SK-N-SH (cell line): ENCODE results near the gene PIGP. TPM values are rescaled to one million over a fixed set of nuclear protein-coding genes. Genes with fewer than 3 reads are reported as not detected.

Source experiments
- CTCF ChIA-PET: fragments of 300-600, 350-600 bp; formaldehyde crosslinking; extraction: SDS; loops from one replicate; lab custom pipeline; 2021; lab: Yijun Ruan, JAX
- POLR2A ChIA-PET: fragments of 350-600 bp; sonication (Branson Sonifier 250); formaldehyde crosslinking; extraction: SDS; loops from one replicate; lab custom pipeline; 2020; ENCODE audit warnings: antibody characterized with exemption, inconsistent platforms; lab: Yijun Ruan, JAX
- DNase-seq: peaks from one replicate; pipeline ENCODE4 v3.0.0; 2012
- H2AFZ ChIP-seq: fragments of 200-600 bp; sonication (generic); 2 replicates; pipeline ENCODE4 v1.8.1; 2016; ENCODE audit warnings: antibody characterized with exemption, mild to moderate bottlenecking, low read depth
- H3F3A ChIP-seq: fragments of 200-600 bp; sonication (generic); replicated peaks from 2 replicates; pipeline ENCODE3; 2016; ENCODE audit warnings: antibody characterized with exemption, mild to moderate bottlenecking; ENCODE audit not compliant: insufficient read depth
- H3K27ac ChIP-seq, 2 experiments: fragments of 200-500 bp in 1 of 2; fragments of 200-600 bp in 1 of 2; sonication (Bioruptor generic) in 1 of 2; sonication (generic), shearing (Covaris generic) in 1 of 2; 2 replicates each; pipeline versions ENCODE4 v1.5.1 to v1.6.1; 2014 to 2016; ENCODE audit warnings: low read depth in 2 of 2, inconsistent platforms in 1 of 2, low read length in 1 of 2, mild to moderate bottlenecking in 1 of 2, mixed read lengths in 1 of 2
- H3K27me3 ChIP-seq: fragments of 200-600 bp; sonication (generic), shearing (Covaris generic); 2 replicates; pipeline ENCODE4 v1.6.1; 2016; ENCODE audit warnings: mixed run types; ENCODE audit not compliant: insufficient read depth
- H3K36me3 ChIP-seq, 2 experiments: fragments of 200-500 bp in 1 of 2; fragments of 200-600 bp in 1 of 2; sonication (Bioruptor generic) in 1 of 2; sonication (generic) in 1 of 2; replicated peaks in 1 of 2; 2 replicates each; pipeline versions ENCODE3 to v1.5.1; 2014 to 2016; ENCODE audit warnings: low read length in 1 of 2, mild to moderate bottlenecking in 1 of 2; ENCODE audit not compliant: insufficient read depth in 2 of 2, control insufficient read depth in 1 of 2
- H3K4me1 ChIP-seq, 2 experiments: fragments of 200-500 bp in 1 of 2; fragments of 200-600 bp in 1 of 2; sonication (Bioruptor generic) in 1 of 2; sonication (generic), shearing (Covaris generic) in 1 of 2; 2 replicates each; pipeline versions ENCODE4 v1.5.1 to v1.6.1; 2014 to 2016; ENCODE audit warnings: low read depth in 1 of 2, low read length in 1 of 2, mixed run types in 1 of 2; ENCODE audit not compliant: insufficient read depth in 2 of 2, control insufficient read depth in 1 of 2
- H3K4me2 ChIP-seq: fragments of 200-600 bp; sonication (generic), shearing (Covaris generic); 2 replicates; pipeline ENCODE4 v1.6.1; 2017; ENCODE audit warnings: mixed run types
- H3K4me3 ChIP-seq, 2 experiments: fragments of 200-500 bp in 1 of 2; fragments of 200-600 bp in 1 of 2; sonication (Bioruptor generic) in 1 of 2; sonication (generic), shearing (Covaris generic) in 1 of 2; 2 replicates each; pipeline versions ENCODE4 v1.5.1 to v1.8.1; 2014 to 2016; ENCODE audit warnings: low read depth in 2 of 2, inconsistent platforms in 1 of 2, low read length in 1 of 2, mild to moderate bottlenecking in 1 of 2, mixed read lengths in 1 of 2, moderate library complexity in 1 of 2
- H3K79me2 ChIP-seq: fragments of 200-600 bp; sonication (generic); 2 replicates; pipeline ENCODE4 v1.8.1; 2017; ENCODE audit warnings: mild to moderate bottlenecking; ENCODE audit not compliant: insufficient read depth
- H3K9ac ChIP-seq: fragments of 200-600 bp; sonication (generic); 2 replicates; pipeline ENCODE4 v1.6.1; 2017; ENCODE audit warnings: mixed run types
- H3K9me2 ChIP-seq: fragments of 200-600 bp; sonication (generic); 2 replicates; pipeline ENCODE4 v1.6.1; 2017; ENCODE audit warnings: mixed run types
- H3K9me3 ChIP-seq: fragments of 200-600 bp; sonication (generic); 2 replicates; pipeline ENCODE4 v1.6.1; 2017; ENCODE audit warnings: mixed run types, mild to moderate bottlenecking, moderate library complexity
- H4K20me1 ChIP-seq: fragments of 200-600 bp; sonication (generic); 2 replicates; pipeline ENCODE4 v1.6.1; 2017; ENCODE audit warnings: mild to moderate bottlenecking, mixed run types; ENCODE audit not compliant: insufficient read depth
- FOXJ3 ChIP-seq: sonication (generic); formaldehyde crosslinking; IDR thresholded peaks from 2 replicates; pipeline ENCODE4 v1.5.1; 2020; ENCODE audit warnings: mild to moderate bottlenecking, missing genetic modification reagents
- GABPA ChIP-seq: IDR thresholded peaks from 2 replicates; pipeline ENCODE4 v1.4.0; 2012; ENCODE audit warnings: low read depth, mild to moderate bottlenecking
- JUND ChIP-seq: IDR thresholded peaks from 2 replicates; pipeline ENCODE4 v1.4.0; 2012
- MEF2A ChIP-seq: IDR thresholded peaks from 2 replicates; pipeline ENCODE4 v1.4.0; 2012; ENCODE audit warnings: low read depth, borderline replicate concordance
- MXI1 ChIP-seq: IDR thresholded peaks from 2 replicates; pipeline ENCODE4 v1.6.1; 2012; ENCODE audit warnings: mild to moderate bottlenecking, low read depth, low read length, improper control_type of control experiment
- POLR2AphosphoS5 ChIP-seq: IDR thresholded peaks from 2 replicates; pipeline ENCODE4 v1.6.1; 2012; ENCODE audit warnings: low read depth, low read length
- RCOR1 ChIP-seq: fragments of 150-350 bp; IDR thresholded peaks from 2 replicates; pipeline ENCODE4 v1.6.1; 2017; ENCODE audit warnings: antibody characterized with exemption, low read length
- RFX5 ChIP-seq: IDR thresholded peaks from 2 replicates; pipeline ENCODE4 v1.6.1; 2012; ENCODE audit warnings: mild to moderate bottlenecking, improper control_type of control experiment, low read length
- RXRA ChIP-seq: IDR thresholded peaks from 2 replicates; pipeline ENCODE4 v1.4.0; 2012; ENCODE audit warnings: low read depth, mild to moderate bottlenecking, borderline replicate concordance
- SIN3A ChIP-seq: IDR thresholded peaks from 2 replicates; pipeline ENCODE4 v1.6.1; 2012; ENCODE audit warnings: low read depth, mild to moderate bottlenecking, low read length, moderate library complexity, borderline replicate concordance
- SMC3 ChIP-seq: IDR thresholded peaks from 2 replicates; pipeline ENCODE4 v1.6.1; 2012; ENCODE audit warnings: low read depth, low read length, improper control_type of control experiment
- TCF12 ChIP-seq: IDR thresholded peaks from 2 replicates; pipeline ENCODE4 v1.4.0; 2012
- TEAD4 ChIP-seq: IDR thresholded peaks from 2 replicates; pipeline ENCODE4 v1.4.0; 2012; ENCODE audit warnings: mild to moderate bottlenecking, borderline replicate concordance; ENCODE audit not compliant: insufficient read depth
- WGBS: methylation state at CpG from one replicate; pipeline ENCODE4 v1.1.6; 2017; ENCODE audit warnings: low lambda C conversion rate; 5-methylcytosine and 5-hydroxymethylcytosine counted together
- polyA plus RNA-seq, 3 experiments: library from polyadenylated mRNA; depleted of rRNA; stranded (reverse); fragments of >200 nt; gene quantifications; 2 replicates each; pipeline ENCODE4 v1.2.3, GENCODE V29; 2012
- TF ChIP-seq, protein P1 (sequence below): IDR thresholded peaks from 2 replicates; pipeline ENCODE4 v1.4.0; 2012; ENCODE audit warnings: low read depth, borderline replicate concordance
- TF ChIP-seq, protein P2 (sequence below): IDR thresholded peaks from 2 replicates; pipeline ENCODE4 v1.4.0; 2012; ENCODE audit warnings: low read depth
- TF ChIP-seq, protein P3 (sequence below): IDR thresholded peaks from 2 replicates; pipeline ENCODE4 v1.4.0; 2012; ENCODE audit warnings: low read depth, borderline replicate concordance
- TF ChIP-seq, protein P4 (sequence below): IDR thresholded peaks from 2 replicates; pipeline ENCODE4 v1.6.1; 2012; ENCODE audit warnings: mild to moderate bottlenecking, low read depth, low read length, moderate library complexity

PIGP gene
- polyA plus RNA-seq, 1 of the 3 experiments (the other 2 are of a cell fraction), result 28.3 TPM

DNA sequence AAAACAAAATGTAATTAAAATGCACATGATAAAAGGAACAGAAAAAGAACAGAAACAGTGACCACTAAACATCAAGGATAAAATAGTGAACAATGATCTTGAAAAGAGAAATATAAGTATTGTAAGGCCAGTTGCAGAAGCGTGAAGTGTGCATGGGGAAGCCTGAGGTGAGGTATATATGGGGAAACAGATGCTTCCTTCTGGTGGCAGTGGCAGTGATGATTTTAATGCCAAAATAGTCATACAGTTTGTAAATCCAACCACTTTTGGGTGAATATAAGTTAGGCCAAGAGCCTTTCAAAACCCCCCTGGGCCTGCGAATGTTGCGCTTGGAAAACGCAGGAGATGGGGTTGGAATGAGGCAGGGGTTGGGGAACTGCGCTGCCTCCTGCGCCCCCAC, 27.4 kb upstream of the PIGP start:
- H3K27me3 ChIP-seq, result no peaks in the 10 kb centered on the region
- no peak for DNase-seq
- H3K4me1 ChIP-seq, result no peaks in the 10 kb centered on the region
- no peak overlapping the region for H3K27ac ChIP-seq
- 93% methylated on average over 6 of the region's 6 CpGs for WGBS
- no peaks in the 10 kb centered on the region for H3K9me3 ChIP-seq
- TF ChIP-seq, protein P1, sequence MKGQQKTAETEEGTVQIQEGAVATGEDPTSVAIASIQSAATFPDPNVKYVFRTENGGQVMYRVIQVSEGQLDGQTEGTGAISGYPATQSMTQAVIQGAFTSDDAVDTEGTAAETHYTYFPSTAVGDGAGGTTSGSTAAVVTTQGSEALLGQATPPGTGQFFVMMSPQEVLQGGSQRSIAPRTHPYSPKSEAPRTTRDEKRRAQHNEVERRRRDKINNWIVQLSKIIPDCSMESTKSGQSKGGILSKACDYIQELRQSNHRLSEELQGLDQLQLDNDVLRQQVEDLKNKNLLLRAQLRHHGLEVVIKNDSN, result no peak
- TF ChIP-seq, protein P2, sequence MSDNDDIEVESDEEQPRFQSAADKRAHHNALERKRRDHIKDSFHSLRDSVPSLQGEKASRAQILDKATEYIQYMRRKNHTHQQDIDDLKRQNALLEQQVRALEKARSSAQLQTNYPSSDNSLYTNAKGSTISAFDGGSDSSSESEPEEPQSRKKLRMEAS, result no peak
- TF ChIP-seq, protein P3, sequence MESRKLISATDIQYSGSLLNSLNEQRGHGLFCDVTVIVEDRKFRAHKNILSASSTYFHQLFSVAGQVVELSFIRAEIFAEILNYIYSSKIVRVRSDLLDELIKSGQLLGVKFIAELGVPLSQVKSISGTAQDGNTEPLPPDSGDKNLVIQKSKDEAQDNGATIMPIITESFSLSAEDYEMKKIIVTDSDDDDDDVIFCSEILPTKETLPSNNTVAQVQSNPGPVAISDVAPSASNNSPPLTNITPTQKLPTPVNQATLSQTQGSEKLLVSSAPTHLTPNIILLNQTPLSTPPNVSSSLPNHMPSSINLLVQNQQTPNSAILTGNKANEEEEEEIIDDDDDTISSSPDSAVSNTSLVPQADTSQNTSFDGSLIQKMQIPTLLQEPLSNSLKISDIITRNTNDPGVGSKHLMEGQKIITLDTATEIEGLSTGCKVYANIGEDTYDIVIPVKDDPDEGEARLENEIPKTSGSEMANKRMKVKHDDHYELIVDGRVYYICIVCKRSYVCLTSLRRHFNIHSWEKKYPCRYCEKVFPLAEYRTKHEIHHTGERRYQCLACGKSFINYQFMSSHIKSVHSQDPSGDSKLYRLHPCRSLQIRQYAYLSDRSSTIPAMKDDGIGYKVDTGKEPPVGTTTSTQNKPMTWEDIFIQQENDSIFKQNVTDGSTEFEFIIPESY, result no peak
- no peak for TF ChIP-seq RCOR1
- no peak for TF ChIP-seq TCF12
- no peak for TF ChIP-seq RFX5
- no peak for TF ChIP-seq SMC3
- TF ChIP-seq POLR2AphosphoS5, result no peak
- no peak for TF ChIP-seq GABPA
- TF ChIP-seq, protein P4, sequence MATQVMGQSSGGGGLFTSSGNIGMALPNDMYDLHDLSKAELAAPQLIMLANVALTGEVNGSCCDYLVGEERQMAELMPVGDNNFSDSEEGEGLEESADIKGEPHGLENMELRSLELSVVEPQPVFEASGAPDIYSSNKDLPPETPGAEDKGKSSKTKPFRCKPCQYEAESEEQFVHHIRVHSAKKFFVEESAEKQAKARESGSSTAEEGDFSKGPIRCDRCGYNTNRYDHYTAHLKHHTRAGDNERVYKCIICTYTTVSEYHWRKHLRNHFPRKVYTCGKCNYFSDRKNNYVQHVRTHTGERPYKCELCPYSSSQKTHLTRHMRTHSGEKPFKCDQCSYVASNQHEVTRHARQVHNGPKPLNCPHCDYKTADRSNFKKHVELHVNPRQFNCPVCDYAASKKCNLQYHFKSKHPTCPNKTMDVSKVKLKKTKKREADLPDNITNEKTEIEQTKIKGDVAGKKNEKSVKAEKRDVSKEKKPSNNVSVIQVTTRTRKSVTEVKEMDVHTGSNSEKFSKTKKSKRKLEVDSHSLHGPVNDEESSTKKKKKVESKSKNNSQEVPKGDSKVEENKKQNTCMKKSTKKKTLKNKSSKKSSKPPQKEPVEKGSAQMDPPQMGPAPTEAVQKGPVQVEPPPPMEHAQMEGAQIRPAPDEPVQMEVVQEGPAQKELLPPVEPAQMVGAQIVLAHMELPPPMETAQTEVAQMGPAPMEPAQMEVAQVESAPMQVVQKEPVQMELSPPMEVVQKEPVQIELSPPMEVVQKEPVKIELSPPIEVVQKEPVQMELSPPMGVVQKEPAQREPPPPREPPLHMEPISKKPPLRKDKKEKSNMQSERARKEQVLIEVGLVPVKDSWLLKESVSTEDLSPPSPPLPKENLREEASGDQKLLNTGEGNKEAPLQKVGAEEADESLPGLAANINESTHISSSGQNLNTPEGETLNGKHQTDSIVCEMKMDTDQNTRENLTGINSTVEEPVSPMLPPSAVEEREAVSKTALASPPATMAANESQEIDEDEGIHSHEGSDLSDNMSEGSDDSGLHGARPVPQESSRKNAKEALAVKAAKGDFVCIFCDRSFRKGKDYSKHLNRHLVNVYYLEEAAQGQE, result no peak
- TF ChIP-seq TEAD4, result no peak
- TF ChIP-seq MEF2A, result no peak
- TF ChIP-seq SIN3A, result no peak
- TF ChIP-seq RXRA, result no peak
- no peak for TF ChIP-seq MXI1
- no peak for TF ChIP-seq JUND
- TF ChIP-seq FOXJ3, result no peak
- TF ChIP-seq, all 33 proteins: peak for 0
- Histone ChIP-seq H2AFZ (no peak overlapping the region), H3K4me3 (no peak overlapping the region), H3F3A (no peaks in the 10 kb centered on the region), H4K20me1 (no peaks in the 10 kb centered on the region), H3K4me2 (no peak overlapping the region), H3K9me2 (no peaks in the 10 kb centered on the region), H3K36me3 (peaks cover 47% of the 10 kb centered on the region in 2 experiments), H3K79me2 (peaks cover 8% of the 10 kb centered on the region; the same call in 1 of the 2 replicates), H3K9ac (no peak overlapping the region)
- ChIA-PET POLR2A (no interaction called here), CTCF (no interaction called here)
